MM.1S (cell line): ENCODE measurements around the gene YY1AP1.
"Not testable (repeated sequence)": the region's sequence is repeated elsewhere in the genome, so short reads cannot be mapped to it uniquely, and the experiment has no call there.

Experiments used
- DNase-seq: peaks from one replicate; pipeline ENCODE4 v3.0.0-alpha.2; 2015
- H2AFZ ChIP-seq: fragments of 300-600 bp; sonication (generic); 2 replicates; pipeline ENCODE4 v1.6.0; 2016; ENCODE audit warnings: antibody characterized with exemption, low read length
- H3F3A ChIP-seq: fragments of 300-600 bp; sonication (generic); 2 replicates; pipeline ENCODE4 v1.6.1; 2016; ENCODE audit warnings: mild to moderate bottlenecking, antibody characterized with exemption, low read length, moderate library complexity, mixed read lengths; ENCODE audit not compliant: insufficient read depth
- H3K27ac ChIP-seq: fragments of 300-600 bp; sonication (generic); 2 replicates; pipeline ENCODE4 v1.5.1; 2016; ENCODE audit warnings: mild to moderate bottlenecking, low read length
- H3K27me3 ChIP-seq: fragments of 300-600 bp; sonication (generic); replicated peaks from 2 replicates; pipeline ENCODE4 v1.6.0; 2016; ENCODE audit warnings: low read length; ENCODE audit not compliant: insufficient read depth
- H3K36me3 ChIP-seq: fragments of 300-600 bp; sonication (generic); replicated peaks from 2 replicates; pipeline ENCODE4 v1.6.1; 2016; ENCODE audit warnings: mild to moderate bottlenecking, low read length, mixed read lengths; ENCODE audit not compliant: insufficient read depth
- H3K4me1 ChIP-seq: fragments of 300-600 bp; sonication (generic); 2 replicates; pipeline ENCODE4 v1.6.1; 2016; ENCODE audit warnings: low read length, mixed read lengths
- H3K4me2 ChIP-seq: fragments of 300-600 bp; sonication (generic); 2 replicates; pipeline ENCODE4 v1.6.0; 2016; ENCODE audit warnings: low read depth, low read length
- H3K4me3 ChIP-seq: fragments of 300-600 bp; sonication (generic); 2 replicates; pipeline ENCODE4 v1.5.1; 2016; ENCODE audit warnings: low read length, mixed read lengths
- H3K79me2 ChIP-seq: fragments of 300-600 bp; sonication (generic); 2 replicates; pipeline ENCODE4 v1.6.1; 2016; ENCODE audit warnings: mixed run types, low read length, mixed read lengths
- H3K9ac ChIP-seq: fragments of 300-600 bp; sonication (generic); 2 replicates; pipeline ENCODE4 v1.6.1; 2016; ENCODE audit warnings: low read length, mixed read lengths
- H3K9me2 ChIP-seq: fragments of 300-600 bp; sonication (generic); replicated peaks from 2 replicates; pipeline ENCODE4 v1.6.1; 2016; ENCODE audit warnings: mild to moderate bottlenecking, low read length, mixed read lengths; ENCODE audit not compliant: insufficient read depth
- H3K9me3 ChIP-seq: fragments of 300-600 bp; sonication (generic); replicated peaks from 2 replicates; pipeline ENCODE4 v1.6.1; 2016; ENCODE audit warnings: mild to moderate bottlenecking, low read length, mixed read lengths; ENCODE audit not compliant: insufficient read depth
- H4K20me1 ChIP-seq: fragments of 300-600 bp; sonication (generic); 2 replicates; pipeline ENCODE4 v1.6.1; 2016; ENCODE audit warnings: mild to moderate bottlenecking, low read length, moderate library complexity, mixed read lengths; ENCODE audit not compliant: insufficient read depth
- CTCF ChIP-seq: fragments of 300-600 bp; sonication (generic); IDR thresholded peaks from 2 replicates; pipeline ENCODE4 v1.5.1; 2016; ENCODE audit warnings: antibody characterized with exemption, low read length, mixed read lengths
- EZH2 ChIP-seq: fragments of 300-600 bp; sonication (generic); optimal IDR thresholded peaks from 2 replicates; pipeline ENCODE3; 2017; ENCODE audit warnings: low read depth, mild to moderate bottlenecking, antibody characterized with exemption, low read length, mixed read lengths
- EZH2phosphoT487 ChIP-seq: fragments of 300-600 bp; sonication (generic); IDR thresholded peaks from 2 replicates; pipeline ENCODE4 v1.6.1; 2018; ENCODE audit warnings: antibody characterized with exemption, low read length

The YY1AP1 gene

GRCh38 chr1:155706139-155706538, 17.6 kb upstream of the YY1AP1 start:
- DNase-seq, result no peak
- peaks cover 85% of the 10 kb centered on the region for H3K79me2 ChIP-seq
- H3K4me1 ChIP-seq, result peaks cover 8% of the 10 kb centered on the region
- H3F3A ChIP-seq, result peaks cover 8% of the 10 kb centered on the region; the same call in 1 of the 2 replicates
- no peak overlapping the region for H3K9ac ChIP-seq
- H4K20me1 ChIP-seq, result peaks cover 4% of the 10 kb centered on the region
- TF ChIP-seq EZH2phosphoT487 (no peak), EZH2 (no peak), CTCF (no peak)
- no peaks in the 10 kb centered on the region for H3K9me2 ChIP-seq
- H3K4me2 ChIP-seq, result no peak overlapping the region
- no peak overlapping the region for H2AFZ ChIP-seq
- peaks cover 4% of the 10 kb centered on the region; the same call in 1 of the 2 replicates for H3K36me3 ChIP-seq
- H3K4me3 ChIP-seq, result no peak overlapping the region
- H3K27me3 ChIP-seq, result no peaks in the 10 kb centered on the region
- no peak overlapping the region for H3K27ac ChIP-seq
- no peaks in the 10 kb centered on the region for H3K9me3 ChIP-seq

- not testable (repeated sequence) for H3K4me3 ChIP-seq, H3K27ac ChIP-seq, H3K36me3 ChIP-seq, H3K9me2 ChIP-seq, H2AFZ ChIP-seq, DNase-seq, H3K9ac ChIP-seq, H3F3A ChIP-seq, H3K4me2 ChIP-seq, H4K20me1 ChIP-seq, H3K9me3 ChIP-seq, H3K4me1 ChIP-seq, H3K27me3 ChIP-seq
- peaks cover 83% of the 10 kb centered on the region for H3K79me2 ChIP-seq
Observed at GRCh38 chr1:155704414-155704813, 15.8 kb upstream of the YY1AP1 start.

GRCh38 chr1:155703216-155703615, 14.6 kb upstream of the YY1AP1 start:
- peaks cover 4% of the 10 kb centered on the region; the same call in 1 of the 2 replicates for H3K36me3 ChIP-seq
- DNase-seq, result no peak
- H3K9me2 ChIP-seq, result no peaks in the 10 kb centered on the region
- H3K4me3 ChIP-seq, result no peak overlapping the region
- H3K27me3 ChIP-seq, result no peaks in the 10 kb centered on the region
- H2AFZ ChIP-seq, result no peak overlapping the region
- TF ChIP-seq EZH2phosphoT487 (no peak), CTCF (no peak), EZH2 (no peak)
- H3F3A ChIP-seq, result peaks cover 8% of the 10 kb centered on the region; the same call in 1 of the 2 replicates
- no peaks in the 10 kb centered on the region for H3K9me3 ChIP-seq
- peaks cover 8% of the 10 kb centered on the region for H3K4me1 ChIP-seq
- H4K20me1 ChIP-seq, result peaks cover 4% of the 10 kb centered on the region
- H3K9ac ChIP-seq, result no peak overlapping the region
- H3K27ac ChIP-seq, result no peak overlapping the region
- peaks cover 83% of the 10 kb centered on the region for H3K79me2 ChIP-seq
- no peak overlapping the region for H3K4me2 ChIP-seq

- not testable (repeated sequence) for H3K4me3 ChIP-seq, H3K9me2 ChIP-seq, H3K27me3 ChIP-seq, H3K9me3 ChIP-seq, H3F3A ChIP-seq, H3K4me1 ChIP-seq, H4K20me1 ChIP-seq, H3K27ac ChIP-seq, H2AFZ ChIP-seq, DNase-seq, H3K9ac ChIP-seq, H3K4me2 ChIP-seq, H3K36me3 ChIP-seq
- H3K79me2 ChIP-seq, result peaks cover 83% of the 10 kb centered on the region
Observed at GRCh38 chr1:155701675-155702074, 13.1 kb upstream of the YY1AP1 start.

GRCh38 chr1:155699062-155699461, 10.5 kb upstream of the YY1AP1 start:
- not testable (repeated sequence) for H3F3A ChIP-seq, H2AFZ ChIP-seq, H3K9me3 ChIP-seq, H3K9me2 ChIP-seq, H3K4me1 ChIP-seq, H3K9ac ChIP-seq, H4K20me1 ChIP-seq, H3K4me2 ChIP-seq, H3K4me3 ChIP-seq, H3K27ac ChIP-seq, H3K27me3 ChIP-seq
- peak; percentile 5 for DNase-seq
- H3K36me3 ChIP-seq, result peaks cover 20% of the 10 kb centered on the region
- H3K79me2 ChIP-seq, result peaks cover 81% of the 10 kb centered on the region
